22Rv1 (cell line): ENCODE data around the gene TENM4.

Source experiments
- H3K27ac ChIP-seq: fragments of 450-650 bp; 2 replicates; pipeline ENCODE4 v1.5.1; 2017
- CTCF ChIP-seq: fragments of 450-650 bp; IDR thresholded peaks from 2 replicates; pipeline ENCODE4 v1.5.1; 2017; ENCODE audit warnings: mild to moderate bottlenecking
- ZFX ChIP-seq: fragments of 450-650 bp; IDR thresholded peaks from 2 replicates; pipeline ENCODE4 v1.6.1; 2017; ENCODE audit warnings: antibody characterized with exemption, borderline replicate concordance

Gene TENM4

GRCh38 chr11:79068356-79068755 lies 372.5 kb downstream of the TENM4 start:
- H3K27ac ChIP-seq = no peak overlapping the region
- TF ChIP-seq ZFX (no peak), CTCF (no peak)

- H3K27ac ChIP-seq = no peak overlapping the region
- TF ChIP-seq CTCF (no peak), ZFX (no peak)
Observed at GRCh38 chr11:79067352-79067679, 373.5 kb downstream of the TENM4 start.

GRCh38 chr11:79066456-79067351 lies 374.1 kb downstream of the TENM4 start:
- TF ChIP-seq CTCF (no peak), ZFX (no peak)
- no peak overlapping the region for H3K27ac ChIP-seq

GRCh38 chr11:79062814-79063762 lies 377.7 kb downstream of the TENM4 start:
- no peak overlapping the region for H3K27ac ChIP-seq
- no peak for TF ChIP-seq ZFX
- peak; percentile 75 for TF ChIP-seq CTCF

- TF ChIP-seq ZFX (no peak), CTCF (no peak)
Observed at GRCh38 chr11:79060081-79060953, 380.5 kb downstream of the TENM4 start.

GRCh38 chr11:79059141-79059540 lies 381.7 kb downstream of the TENM4 start:
- TF ChIP-seq CTCF = no peak
- H3K27ac ChIP-seq = no peak overlapping the region

More at GRCh38 chr11:79060081-79060953, 380.5 kb downstream of the TENM4 start:
- H3K27ac ChIP-seq = no peak overlapping the region
